ENCODE data around the gene WDR33.

Gene WDR33

DNA sequence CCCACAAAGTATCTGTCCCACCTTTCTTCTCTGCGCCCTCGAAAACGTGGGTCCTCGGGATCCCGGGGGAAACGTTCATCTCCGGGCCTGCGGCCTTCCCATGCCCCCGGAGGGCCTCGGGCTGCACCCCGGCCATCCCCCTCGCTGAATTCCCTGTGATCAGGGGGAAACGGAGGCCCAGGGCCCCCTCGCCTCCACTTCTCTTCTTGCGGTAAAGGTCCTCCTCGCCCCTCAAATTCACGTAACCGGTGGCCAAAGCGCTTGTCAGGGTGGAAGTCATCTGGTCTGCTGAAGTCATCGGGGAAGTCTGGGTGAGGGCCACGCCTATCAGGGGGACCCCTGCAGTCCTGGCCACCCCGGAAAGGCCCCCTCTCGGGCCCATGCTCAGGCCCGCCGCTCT is 97.4 kb downstream of the WDR33 start:
- DNase-seq = no peak

DNA sequence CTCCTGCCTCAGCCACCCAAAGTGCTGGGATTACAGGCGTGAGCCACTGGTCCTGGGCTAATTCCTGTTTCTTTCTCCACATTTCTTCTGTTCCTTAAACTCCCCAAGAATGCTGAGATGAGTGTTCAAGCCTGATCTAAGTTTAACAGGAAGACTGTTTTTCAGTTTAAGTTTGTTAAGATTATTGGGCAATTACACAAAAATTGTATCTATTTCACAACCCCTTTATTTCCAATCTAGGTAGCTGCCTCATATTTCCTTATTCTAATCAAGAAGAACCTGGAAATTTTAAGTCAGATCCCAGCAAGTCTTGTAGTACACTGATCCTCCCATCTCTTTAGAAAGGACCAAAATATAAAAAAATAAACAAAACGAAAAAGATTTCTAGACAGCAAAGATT is 98.0 kb downstream of the WDR33 start:
- DNase-seq = no peak

DNA sequence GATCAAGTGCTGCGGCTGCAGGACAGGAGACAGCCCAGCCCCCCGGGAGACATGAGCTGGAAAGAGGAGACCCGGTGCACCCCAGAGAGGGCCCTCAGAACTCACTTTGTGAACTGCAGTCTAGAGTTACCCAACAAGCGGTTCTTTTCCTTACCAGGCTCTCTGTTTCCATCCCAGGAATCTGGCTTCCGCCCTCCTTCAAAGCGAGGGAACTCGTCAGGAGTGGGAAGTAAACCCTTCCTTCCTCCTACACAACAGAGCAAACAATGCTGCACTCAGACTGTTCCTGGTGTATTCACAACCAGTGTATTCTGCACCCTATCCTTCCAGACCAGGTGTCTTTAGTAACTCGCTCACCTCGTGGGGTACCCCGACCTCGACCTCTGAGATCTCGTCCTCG is 101.6 kb downstream of the WDR33 start:
- no peak for DNase-seq

DNA sequence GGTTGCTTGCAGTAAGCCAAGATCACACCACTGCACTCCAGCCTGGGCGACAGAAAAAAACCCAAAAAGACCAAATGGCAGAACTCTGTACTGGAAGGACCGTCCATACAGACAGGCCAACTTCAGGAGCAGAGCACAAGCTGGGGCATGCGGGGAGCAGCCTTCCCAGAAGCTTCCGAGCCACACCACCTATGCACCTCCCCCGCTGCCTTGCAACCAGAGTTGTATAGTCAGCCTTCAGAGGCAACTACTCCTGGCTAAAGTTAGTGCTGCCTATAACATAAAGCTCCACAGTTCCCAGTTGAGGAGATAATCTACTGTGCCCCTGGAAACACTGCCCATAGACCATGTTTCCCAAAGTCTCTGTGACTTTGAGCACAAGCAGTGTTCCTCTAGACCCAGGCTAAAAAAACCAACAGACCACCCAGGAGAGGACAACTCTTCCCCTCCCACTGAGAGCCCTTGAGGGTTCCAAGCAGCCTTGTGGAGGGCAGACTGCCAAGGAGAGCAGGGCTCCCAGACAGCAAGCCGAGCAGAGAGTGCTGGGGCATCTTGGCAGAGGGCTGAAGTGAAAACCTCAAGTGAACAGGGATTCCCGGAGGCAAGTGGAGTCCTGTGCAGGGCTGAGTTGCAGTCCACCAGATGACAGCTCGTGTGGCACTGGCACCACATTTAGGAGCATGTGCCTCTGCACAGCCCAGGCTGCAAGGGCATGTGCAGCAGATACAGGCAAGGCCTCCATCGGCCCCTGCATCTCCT is 102.9 kb downstream of the WDR33 start:
- no peak for DNase-seq

DNA sequence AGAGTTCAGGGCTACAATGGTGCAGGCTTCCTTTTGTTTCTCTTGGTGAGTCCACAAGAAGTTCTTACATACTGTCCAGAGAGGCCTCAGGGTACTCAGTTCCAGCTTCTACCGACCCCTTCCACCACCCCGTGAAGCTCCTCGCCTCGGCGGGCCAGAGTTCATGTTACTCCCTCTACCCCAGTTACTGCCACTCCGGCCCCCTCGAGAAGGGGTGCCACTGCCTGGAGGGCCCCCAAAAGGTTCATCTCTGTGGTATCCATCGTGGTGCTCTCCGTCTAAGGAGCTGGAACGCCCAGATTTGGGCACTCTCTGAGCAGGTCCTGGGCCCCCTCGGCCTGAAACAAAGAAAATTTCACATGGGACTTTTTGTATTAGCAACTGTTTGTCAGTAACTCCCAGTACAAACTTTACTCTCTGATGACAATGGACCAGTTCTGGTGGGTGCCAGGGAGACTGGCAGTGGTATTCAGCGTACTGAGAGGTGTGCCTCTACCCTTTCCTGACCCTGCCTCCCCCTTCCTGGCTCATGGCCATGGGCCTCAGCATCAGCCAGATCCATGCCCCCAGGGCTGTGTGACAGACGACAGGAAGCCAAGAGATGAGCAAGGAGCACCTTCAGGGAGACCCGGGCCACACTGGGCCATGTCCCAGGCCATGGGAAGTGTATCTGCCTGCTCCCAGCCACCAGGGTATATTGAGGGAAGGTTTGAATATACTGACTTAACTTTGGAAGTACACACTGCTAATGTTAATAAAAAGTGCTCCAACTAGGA is 104.6 kb downstream of the WDR33 start:
- no peak for DNase-seq

DNA sequence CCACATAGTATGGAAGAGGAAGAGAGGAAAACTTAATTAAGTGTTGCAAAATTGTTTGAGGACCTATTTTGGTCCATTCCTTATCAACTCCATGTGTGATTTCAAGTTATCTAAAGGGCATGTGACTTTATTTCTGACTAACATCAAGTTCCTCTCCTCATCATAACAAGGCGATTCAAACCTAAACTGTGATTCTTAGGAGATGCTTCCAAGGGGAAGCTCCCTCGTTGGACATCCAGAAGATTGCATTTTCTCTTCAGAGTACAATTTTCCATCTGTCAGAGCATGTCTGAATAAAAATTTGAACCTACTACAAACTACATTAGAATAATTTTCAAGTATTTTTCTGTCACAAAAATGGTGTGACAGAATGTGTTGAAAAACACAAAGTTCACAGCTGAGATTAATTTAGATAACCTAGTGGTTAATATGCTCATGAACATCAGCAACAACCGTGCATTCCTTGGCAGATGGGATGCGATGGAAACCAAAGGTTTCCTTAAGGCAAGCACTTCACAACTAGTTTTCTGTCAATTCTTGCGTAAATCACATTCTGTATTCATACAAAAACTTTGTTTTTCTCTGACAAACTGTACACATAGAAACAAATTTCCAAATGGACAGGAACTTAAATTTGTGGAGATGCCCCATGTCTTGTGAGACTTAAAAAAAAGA is 105.4 kb downstream of the WDR33 start:
- no peak for DNase-seq

DNA sequence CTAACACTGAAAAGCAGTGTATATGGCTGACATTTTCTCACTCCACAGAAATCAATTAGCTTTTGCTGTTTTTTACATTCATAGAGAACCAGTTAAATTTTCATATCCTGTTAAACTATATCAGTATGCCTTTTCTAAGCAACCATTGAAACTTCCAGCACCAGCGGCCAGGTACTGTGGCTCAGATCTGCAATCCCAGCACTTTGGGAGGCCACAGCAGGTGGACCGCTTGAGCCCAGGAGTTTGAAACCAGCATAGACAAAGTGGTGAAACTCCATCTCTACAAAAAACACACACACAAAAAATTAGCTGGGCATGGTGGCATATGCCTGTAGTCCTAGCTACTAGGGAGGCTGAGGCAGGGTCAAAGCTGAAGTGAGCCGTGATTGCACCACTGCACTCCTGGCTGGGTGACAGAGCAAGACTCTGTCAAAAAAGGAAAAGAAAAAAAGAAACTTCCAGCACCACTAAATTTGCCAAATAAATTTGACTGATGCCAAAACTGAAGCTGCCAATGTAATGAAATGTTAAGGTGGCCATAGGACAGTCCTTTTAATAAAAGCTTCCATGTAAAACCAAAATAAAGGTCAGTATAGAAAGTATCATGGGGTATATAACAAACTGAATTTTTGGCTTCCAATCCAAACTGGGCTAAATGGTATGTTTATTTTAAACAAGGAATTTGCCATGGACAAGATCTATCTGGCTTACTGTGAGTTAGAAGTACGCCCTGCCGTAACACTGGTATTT is 106.2 kb downstream of the WDR33 start:
- DNase-seq = no peak

DNA sequence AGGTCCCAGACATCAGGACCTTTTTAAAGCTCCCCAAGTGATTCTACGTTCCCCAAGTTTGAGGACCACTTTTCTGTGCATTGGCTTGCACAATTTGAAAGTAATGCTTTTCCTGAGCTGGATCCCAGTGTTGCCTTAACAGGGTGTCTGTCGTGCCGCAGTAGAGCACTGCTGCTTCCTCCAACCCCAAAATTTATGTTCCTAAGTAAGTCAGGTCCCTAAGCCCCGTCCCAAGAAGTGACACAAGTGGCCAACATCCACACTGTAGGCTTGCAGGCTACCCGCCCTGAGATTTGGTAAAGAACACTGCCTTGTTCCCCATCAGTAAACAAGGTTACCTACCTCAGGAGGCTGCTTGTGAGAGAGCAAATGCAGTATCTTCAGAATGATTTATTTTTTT is 107.7 kb downstream of the WDR33 start:
- no peak for DNase-seq

DNA sequence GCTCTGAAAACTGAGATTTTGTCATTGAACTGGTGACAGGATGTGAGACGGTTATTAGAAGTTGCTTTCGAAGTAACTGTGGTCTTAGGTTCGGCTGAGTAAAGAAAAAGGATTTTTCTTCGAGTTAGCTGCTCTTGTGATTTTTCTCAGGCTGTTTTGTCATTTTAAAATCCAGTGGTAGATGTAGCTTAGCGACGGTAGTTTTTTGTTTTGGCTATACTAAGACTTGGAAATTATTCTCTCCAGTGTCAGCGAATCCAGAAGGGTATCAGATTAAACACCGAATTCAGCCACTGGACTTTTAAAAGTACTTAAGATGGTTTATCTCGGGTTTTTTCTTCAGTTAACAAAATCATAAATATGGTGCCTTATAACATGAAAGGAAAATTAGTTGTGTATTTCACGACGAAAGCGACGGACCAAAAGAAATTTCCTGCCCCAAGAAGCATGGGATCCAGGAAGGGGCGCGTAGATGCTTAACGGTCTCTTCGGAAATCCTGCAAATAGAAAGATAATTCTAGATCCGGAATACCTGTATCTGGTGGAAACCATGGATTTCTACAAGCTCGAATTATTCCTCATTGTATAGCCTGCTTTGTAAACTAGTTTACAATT is 108.5 kb downstream of the WDR33 start:
- no peak for DNase-seq

DNA sequence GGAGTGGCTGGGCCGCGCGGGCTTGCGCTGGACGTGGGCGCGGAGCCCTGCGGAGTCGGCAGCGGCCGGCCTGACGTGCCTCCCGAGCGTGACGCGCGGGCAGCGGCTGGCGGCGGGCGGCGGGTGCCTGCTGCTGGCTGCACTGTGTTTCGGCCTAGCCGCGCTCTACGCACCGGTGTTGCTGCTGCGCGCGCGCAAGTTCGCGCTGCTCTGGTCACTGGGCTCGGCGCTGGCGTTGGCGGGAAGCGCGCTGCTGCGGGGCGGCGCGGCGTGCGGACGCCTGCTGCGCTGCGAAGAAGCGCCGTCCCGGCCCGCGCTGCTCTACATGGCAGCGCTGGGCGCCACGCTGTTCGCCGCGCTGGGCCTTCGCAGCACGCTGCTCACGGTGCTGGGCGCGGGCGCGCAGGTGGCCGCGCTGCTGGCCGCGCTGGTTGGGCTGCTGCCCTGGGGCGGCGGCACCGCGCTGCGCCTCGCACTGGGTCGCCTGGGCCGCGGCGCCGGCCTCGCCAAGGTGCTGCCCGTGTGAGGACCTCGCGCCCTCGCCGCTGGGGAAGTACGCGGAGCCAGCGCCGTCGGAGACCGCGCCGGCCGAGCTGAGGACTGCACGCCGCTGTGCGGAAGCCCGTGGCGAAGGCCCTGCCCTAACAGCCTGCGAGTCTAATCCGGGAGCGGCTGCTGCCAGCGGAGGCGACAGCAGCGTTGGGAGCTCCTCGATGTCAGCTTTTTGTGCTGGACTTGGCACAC is 109.1 kb downstream of the WDR33 start:
- DNase-seq = peak; percentile 89

DNA sequence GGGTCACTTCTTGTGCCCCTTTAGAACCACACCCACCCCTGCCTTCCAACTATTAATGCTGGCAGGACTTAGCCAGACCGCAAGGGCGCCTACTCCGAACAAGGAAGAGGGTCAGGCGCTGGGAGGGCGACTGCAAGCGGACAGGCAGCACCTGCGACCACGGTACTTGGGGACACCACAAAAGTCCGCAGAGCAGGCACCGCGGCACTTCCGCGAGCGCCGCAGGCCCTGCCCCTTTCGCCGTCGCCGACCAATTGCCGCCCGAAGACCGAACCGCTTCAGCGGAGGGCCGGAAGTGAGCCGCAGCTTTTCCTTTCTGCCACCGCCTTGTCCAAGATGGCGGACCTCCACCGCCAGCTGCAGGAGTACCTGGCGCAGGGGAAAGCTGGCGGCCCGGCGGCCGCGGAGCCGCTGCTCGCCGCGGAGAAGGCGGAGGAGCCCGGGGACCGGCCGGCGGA is 109.7 kb downstream of the WDR33 start, which contains the start of gene SFT2D3:
Gene SFT2D3, plus strand, starts transcription at position 305 of the 458 bp plus-strand sequence. Its CDS starts 32 bp downstream, at position 337.
- peak; percentile 95 for DNase-seq

DNA sequence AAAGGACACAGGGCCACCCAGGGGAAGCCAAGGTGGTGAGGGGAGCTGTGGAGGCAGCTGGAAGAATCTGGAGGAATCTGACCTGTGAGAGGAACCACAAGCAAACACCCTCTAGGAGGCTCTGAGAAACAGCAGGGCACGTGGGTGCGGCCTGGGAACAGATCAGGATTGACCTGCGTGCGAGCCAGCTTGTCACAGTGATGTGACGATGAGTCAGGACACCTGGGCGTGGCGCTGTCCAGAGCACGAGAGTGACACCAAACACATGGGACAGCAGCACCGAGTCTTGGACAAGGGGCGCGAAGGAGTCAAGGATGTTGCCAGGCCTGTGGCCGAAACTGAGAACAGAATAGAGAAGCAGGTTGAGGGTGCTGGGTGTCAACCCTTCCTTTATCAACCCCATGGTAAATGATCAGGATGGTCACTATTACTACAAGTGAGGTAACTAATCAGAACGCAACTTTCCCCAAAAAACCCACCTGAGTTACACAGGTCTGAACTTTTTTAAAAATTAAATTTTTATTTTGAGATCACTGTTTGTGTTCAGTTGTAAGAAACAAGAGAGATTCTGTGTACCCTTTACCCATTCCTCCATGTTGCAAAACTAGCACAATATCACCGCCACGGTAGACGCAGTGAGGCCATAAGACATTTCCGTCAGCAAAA is 110.3 kb downstream of the WDR33 start:
- peak; percentile 67 for DNase-seq

DNA sequence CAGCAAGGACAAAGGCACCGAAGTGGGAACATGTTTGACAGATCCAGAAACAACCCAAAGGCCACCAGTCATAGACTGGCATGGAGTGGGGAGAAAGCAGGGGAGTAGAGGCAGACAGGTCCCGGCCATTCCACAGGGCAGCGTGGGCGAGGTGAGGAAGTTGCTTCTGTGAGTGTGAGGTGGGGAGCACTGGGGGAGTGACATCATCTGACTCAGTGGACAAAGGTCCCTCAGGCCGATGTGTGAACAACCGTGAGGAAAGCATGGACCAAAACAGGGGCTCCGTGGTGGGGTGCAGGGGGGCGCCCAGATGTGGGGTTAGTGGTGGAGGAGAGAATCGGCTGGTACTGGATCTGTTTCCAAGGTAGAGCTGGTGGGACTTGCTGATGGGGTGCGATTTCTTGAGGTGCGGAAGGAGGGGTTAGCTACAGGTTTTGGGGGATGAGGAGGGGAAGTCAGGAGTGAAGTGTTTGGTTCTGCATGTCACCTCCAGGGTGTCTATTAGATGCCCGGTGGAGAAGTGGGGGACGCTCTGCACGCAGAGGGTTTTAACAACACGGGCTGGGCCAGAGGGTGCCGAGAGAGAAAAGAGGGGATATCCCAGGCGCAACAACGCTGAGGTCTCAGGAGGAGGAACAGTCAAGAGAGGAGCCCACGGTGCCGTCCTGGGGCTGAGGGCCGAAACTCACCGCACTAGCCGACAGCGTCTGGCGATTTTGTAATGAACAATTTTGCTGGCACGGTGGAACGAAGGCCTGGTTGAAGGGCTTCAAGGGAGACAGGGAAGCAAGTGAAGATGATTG is 112.2 kb downstream of the WDR33 start:
- no peak for DNase-seq

DNA sequence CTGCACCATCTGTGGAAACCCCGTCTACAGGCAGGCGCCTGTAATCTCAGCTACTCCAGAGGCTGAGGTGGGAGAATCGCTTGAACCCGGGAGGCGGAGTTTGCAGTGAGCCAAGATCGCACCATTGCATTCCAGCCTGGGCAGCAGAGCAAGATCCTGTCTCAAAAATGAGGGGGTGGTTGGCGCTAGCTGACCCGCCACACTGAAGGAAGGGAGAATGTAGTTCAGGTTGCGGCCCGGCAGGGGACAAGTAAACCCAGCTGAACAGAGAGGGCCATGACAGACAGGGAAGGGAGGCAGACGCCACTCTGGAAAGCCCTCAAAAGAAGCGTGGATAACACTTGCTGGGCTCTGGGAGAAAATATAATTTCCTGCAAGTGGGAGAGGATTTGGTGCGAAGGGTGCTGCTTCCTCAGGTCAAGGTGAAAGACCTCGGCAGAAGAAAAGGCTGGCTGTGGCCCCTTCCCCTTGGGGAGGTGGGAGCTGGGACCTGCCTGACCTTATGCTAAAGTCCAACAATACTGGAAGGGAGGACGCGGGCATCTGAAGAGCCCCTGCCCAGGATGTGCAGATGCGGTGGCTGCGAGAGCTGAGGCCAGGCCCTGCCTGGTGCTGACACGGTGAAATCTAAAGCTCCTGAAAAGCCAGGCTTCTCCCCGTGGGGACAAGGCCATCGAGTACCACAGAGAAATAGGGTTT is 113.3 kb downstream of the WDR33 start:
- no peak for DNase-seq

DNA sequence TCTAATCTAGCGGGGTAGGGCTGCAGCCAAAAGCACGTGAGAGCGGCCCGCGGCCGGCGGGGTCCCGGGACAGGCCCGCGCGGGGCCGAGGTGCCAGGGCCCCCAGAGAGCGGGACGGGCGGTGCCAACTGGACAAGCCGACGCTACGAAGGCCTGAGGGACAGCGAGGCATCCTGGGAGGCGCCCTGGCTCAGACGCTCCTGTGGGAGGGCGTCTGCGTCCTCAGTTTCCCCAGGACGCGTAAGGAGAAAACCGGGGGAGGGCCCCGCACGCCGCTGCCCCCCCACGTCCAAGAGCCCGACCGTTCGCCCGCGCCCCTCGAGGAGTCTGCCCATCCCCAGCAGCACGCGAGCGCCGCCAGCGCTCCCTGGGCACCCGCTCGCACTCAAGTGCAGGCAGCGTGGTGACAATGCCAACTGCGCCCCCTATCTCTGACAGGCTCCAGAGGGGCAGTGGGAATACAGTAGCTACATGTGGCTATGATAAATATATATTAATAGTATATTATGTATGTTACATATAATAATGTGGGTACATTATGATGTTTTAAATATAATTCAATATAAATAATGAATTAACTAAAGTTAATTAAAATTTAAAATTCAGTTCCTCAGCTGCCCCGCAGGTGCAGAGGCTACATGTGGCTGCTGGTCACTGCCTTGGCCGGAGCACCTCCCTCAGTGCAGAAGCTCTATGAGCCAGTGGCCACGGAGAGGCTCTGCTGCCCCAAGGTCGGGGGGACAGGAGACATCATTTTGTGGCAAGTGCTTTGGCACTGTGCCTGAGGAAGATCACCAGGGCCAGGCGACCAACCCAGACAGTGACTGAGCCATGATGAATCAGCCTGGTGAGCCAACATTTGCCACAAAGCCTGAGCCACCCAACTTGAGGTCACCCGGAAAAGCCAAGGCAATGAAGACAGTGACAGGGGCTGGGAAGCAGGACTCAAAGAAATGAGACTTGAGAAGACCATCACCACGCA is 115.2 kb downstream of the WDR33 start:
- peak; percentile 74 for DNase-seq

DNA sequence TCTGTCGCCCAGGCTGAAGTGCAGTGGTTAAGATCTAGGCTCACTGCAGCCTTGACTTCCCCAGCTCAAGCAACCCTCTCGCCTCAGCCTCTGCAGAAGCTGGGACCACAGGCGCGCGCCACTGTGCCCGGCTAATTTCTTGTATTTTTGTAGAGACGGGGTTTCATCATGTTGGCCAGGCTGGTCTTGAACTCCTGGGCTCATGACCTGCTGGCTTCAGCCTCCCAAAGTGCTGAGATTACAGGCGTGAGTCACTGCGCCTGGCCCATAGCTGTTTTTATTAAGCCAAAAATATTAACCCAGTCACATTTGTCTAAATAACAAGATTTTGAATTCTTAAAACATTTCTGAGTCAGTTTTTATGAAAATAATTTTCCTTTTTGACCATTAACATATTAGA is 116.0 kb downstream of the WDR33 start:
- no peak for DNase-seq

DNA sequence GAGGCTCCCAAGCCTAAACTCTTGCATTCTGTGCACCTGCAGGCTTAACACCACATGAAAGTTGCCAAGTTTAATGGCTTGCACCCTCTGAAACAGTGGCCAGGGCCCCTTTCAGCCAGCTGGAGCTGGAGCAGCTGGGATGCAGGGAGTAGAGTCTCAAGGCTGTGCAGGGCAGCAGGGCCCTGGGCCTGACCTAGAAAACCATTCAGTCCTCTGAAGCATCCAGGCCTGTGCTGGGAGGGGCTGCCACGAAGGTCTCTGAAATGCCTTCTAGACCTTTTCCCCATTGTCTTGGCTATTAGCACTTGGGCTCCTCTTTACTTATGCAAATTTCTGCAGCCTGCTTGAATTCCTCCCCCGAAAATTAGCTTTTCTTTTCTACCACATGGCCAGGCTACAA is 120.3 kb downstream of the WDR33 start:
- DNase-seq = no peak

DNA sequence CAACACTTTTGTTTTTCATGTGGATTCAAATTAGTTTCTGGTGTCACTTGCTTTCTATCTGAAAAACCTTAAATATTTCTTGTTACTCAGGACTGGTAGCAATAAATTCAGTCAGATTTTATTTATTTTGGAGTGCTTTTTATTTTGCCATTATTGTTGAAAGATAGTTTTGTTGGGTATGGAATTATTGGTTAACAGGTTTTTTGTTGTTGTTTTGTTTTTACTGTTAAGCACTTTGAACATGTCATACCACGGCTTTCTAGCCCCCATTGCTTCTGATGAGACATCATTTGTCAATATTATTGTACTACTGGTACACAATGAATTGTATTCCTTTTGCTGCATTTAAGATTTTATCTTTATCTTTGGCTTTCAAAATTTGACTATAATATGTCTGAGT is 122.6 kb downstream of the WDR33 start:
- no peak for DNase-seq
